IMR-90 (cell line): ENCODE results near the gene MEGF8. TPM values are rescaled to one million over a fixed set of nuclear protein-coding genes. Genes with fewer than 3 reads are reported as not detected.

ENCODE experiments used
- ATAC-seq: fragments of 200-7000 bp; cut with Tn5 transposase; 2 replicates; pipeline ENCODE4 v1.9.1; 2020; ENCODE audit warnings: low read depth, mild to moderate bottlenecking, moderate library complexity
- BruUV-seq: library from RNA; stranded (reverse); fragments of 400-500 nt; replicated peaks from 2 replicates; lab custom pipeline; 2021; lab: Mats Ljungman, UMichigan
- CTCF ChIA-PET: fragments of 300-600 bp; formaldehyde crosslinking; extraction: SDS; loops from one replicate; lab custom pipeline; 2021; ENCODE audit warnings: antibody characterized with exemption; lab: Yijun Ruan, JAX
- POLR2A ChIA-PET: fragments of 300-600 bp; sonication (Branson Sonifier 250); formaldehyde crosslinking; loops from one replicate; lab custom pipeline; 2022; ENCODE audit warnings: antibody characterized with exemption; ENCODE audit not compliant: unreplicated experiment; lab: Charles Lee
- DNase-seq: peaks from one replicate; pipeline ENCODE4 v3.0.0; 2013
- H2AFZ ChIP-seq: replicated peaks from 2 replicates; pipeline ENCODE3; 2013; ENCODE audit warnings: low read length, mild to moderate bottlenecking; ENCODE audit not compliant: poor library complexity
- H2AK5ac ChIP-seq: 2 replicates; pipeline ENCODE4 v1.6.1; 2013; ENCODE audit warnings: low read depth, low read length, inconsistent platforms
- H2AK9ac ChIP-seq: replicated peaks from 2 replicates; pipeline ENCODE3; 2013; ENCODE audit warnings: mild to moderate bottlenecking, low read depth, low read length, moderate library complexity; ENCODE audit not compliant: poor library complexity
- H2BK120ac ChIP-seq: 2 replicates; pipeline ENCODE4 v1.6.1; 2013; ENCODE audit warnings: low read depth, low read length, inconsistent platforms
- H2BK15ac ChIP-seq: 3 replicates; pipeline ENCODE4 v1.6.1; 2013; ENCODE audit warnings: low read depth, low read length, inconsistent platforms
- H2BK20ac ChIP-seq: 2 replicates; pipeline ENCODE4 v1.6.1; 2013; ENCODE audit warnings: low read depth, mild to moderate bottlenecking, inconsistent platforms, low read length, moderate library complexity
- H2BK5ac ChIP-seq: 2 replicates; pipeline ENCODE4 v1.6.1; 2013; ENCODE audit warnings: mild to moderate bottlenecking, low read depth, low read length, inconsistent platforms; ENCODE audit not compliant: poor library complexity, severe bottlenecking
- H3K14ac ChIP-seq: replicated peaks from 2 replicates; pipeline ENCODE4 v1.6.1; 2013; ENCODE audit warnings: low read depth, low read length, inconsistent platforms
- H3K18ac ChIP-seq: 2 replicates; pipeline ENCODE4 v1.6.1; 2013; ENCODE audit warnings: low read depth, low read length, control low read depth
- H3K23ac ChIP-seq: 2 replicates; pipeline ENCODE4 v1.6.1; 2013; ENCODE audit warnings: low read depth, low read length, inconsistent platforms
- H3K27ac ChIP-seq: 2 replicates; pipeline ENCODE4 v1.5.1; 2013; ENCODE audit warnings: mild to moderate bottlenecking, control low read depth, low read length; ENCODE audit not compliant: insufficient read depth
- H3K27me3 ChIP-seq: 2 replicates; pipeline ENCODE4 v1.6.1; 2013; ENCODE audit warnings: low read length; ENCODE audit not compliant: control insufficient read depth, insufficient read depth
- H3K36me3 ChIP-seq: 2 replicates; pipeline ENCODE4 v1.6.1; 2013; ENCODE audit warnings: low read length, mixed read lengths; ENCODE audit not compliant: control insufficient read depth, insufficient read depth
- H3K4ac ChIP-seq: 2 replicates; pipeline ENCODE4 v1.6.1; 2013; ENCODE audit warnings: low read depth, low read length, inconsistent platforms
- H3K4me1 ChIP-seq: 2 replicates; pipeline ENCODE4 v1.6.1; 2013; ENCODE audit warnings: low read length, mixed read lengths; ENCODE audit not compliant: control insufficient read depth, insufficient read depth
- H3K4me2 ChIP-seq: 2 replicates; pipeline ENCODE4 v1.6.1; 2013; ENCODE audit warnings: low read depth, mild to moderate bottlenecking, control low read depth, low read length, moderate library complexity
- H3K4me3 ChIP-seq: 2 replicates; pipeline ENCODE4 v1.5.1; 2013; ENCODE audit warnings: low read depth, mild to moderate bottlenecking, control low read depth, low read length, moderate library complexity; ENCODE audit not compliant: insufficient read depth
- H3K56ac ChIP-seq: 2 replicates; pipeline ENCODE4 v1.6.1; 2013; ENCODE audit warnings: low read length, inconsistent platforms; ENCODE audit not compliant: insufficient read depth; ENCODE audit errors: extremely low read depth
- H3K79me1 ChIP-seq, 2 experiments: 2 replicates each; pipeline ENCODE4 v1.6.1; 2013; ENCODE audit warnings: low read length in 2 of 2, inconsistent platforms in 1 of 2, low read depth in 1 of 2
- H3K9ac ChIP-seq: 2 replicates; pipeline ENCODE4 v1.6.1; 2013; ENCODE audit warnings: low read depth, low read length, control low read depth
- H3K9me1 ChIP-seq: 2 replicates; pipeline ENCODE4 v1.6.1; 2013; ENCODE audit warnings: low read length, inconsistent platforms; ENCODE audit not compliant: insufficient read depth
- H3K9me3 ChIP-seq: 2 replicates; pipeline ENCODE4 v1.6.1; 2013; ENCODE audit warnings: low read length; ENCODE audit not compliant: control insufficient read depth, insufficient read depth
- H4K20me1 ChIP-seq: 2 replicates; pipeline ENCODE4 v1.6.1; 2013; ENCODE audit warnings: low read length, inconsistent platforms; ENCODE audit not compliant: insufficient read depth
- H4K5ac ChIP-seq: 2 replicates; pipeline ENCODE4 v1.6.1; 2013; ENCODE audit warnings: mild to moderate bottlenecking, low read depth, low read length, control low read depth
- H4K8ac ChIP-seq, 2 experiments: 2 replicates each; pipeline ENCODE4 v1.6.1; 2013; ENCODE audit warnings: low read depth in 2 of 2, low read length in 2 of 2, control low read depth in 1 of 2, inconsistent platforms in 1 of 2
- H4K91ac ChIP-seq: 2 replicates; pipeline ENCODE4 v1.6.1; 2013; ENCODE audit warnings: low read depth, low read length, inconsistent platforms; ENCODE audit not compliant: insufficient read depth
- BHLHE40 ChIP-seq: fragments of 150-350 bp; IDR thresholded peaks from 2 replicates; pipeline ENCODE4 v1.6.1; 2016; ENCODE audit warnings: mild to moderate bottlenecking, low read depth, low read length
- CEBPB ChIP-seq: IDR thresholded peaks from 2 replicates; pipeline ENCODE4 v1.6.1; 2012; ENCODE audit warnings: low read depth, low read length, improper control_type of control experiment
- CTCF ChIP-seq: conservative IDR thresholded peaks from 2 replicates; pipeline ENCODE4 v1.5.1; 2012; ENCODE audit warnings: mild to moderate bottlenecking, low read depth, low read length, improper control_type of control experiment
- MAZ ChIP-seq: IDR thresholded peaks from 2 replicates; pipeline ENCODE4 v1.6.1; 2012; ENCODE audit warnings: low read depth, mild to moderate bottlenecking, low read length, improper control_type of control experiment, moderate library complexity, borderline replicate concordance
- POLR2A ChIP-seq: IDR thresholded peaks from 2 replicates; pipeline ENCODE4 v1.6.1; 2012; ENCODE audit warnings: mild to moderate bottlenecking, low read depth, low read length
- RAD21 ChIP-seq: IDR thresholded peaks from 2 replicates; pipeline ENCODE4 v1.6.1; 2012; ENCODE audit warnings: low read length, improper control_type of control experiment
- RFX5 ChIP-seq: IDR thresholded peaks from 2 replicates; pipeline ENCODE4 v1.8.0; 2012; ENCODE audit warnings: low read depth, mild to moderate bottlenecking, low read length, moderate library complexity
- USF2 ChIP-seq: fragments of 150-350 bp; IDR thresholded peaks from 2 replicates; pipeline ENCODE4 v1.6.1; 2017; ENCODE audit warnings: mild to moderate bottlenecking, antibody characterized with exemption, low read length, low read depth
- WGBS, 2 experiments: methylation state at CpG; one replicate each; pipeline versions ENCODE4 v1.1.5 to v1.1.7; 2013; ENCODE audit warnings: missing lambda C conversion rate in 2 of 2; ENCODE audit not compliant: insufficient read length in 1 of 2; ENCODE audit errors: extremely low coverage in 2 of 2; 5-methylcytosine and 5-hydroxymethylcytosine counted together
- dilution Hi-C: fragments of 300-500 bp; cut with HindIII; formaldehyde crosslinking; loops from one replicate; pipeline ENCODE4 v1.14.3; 2018; ENCODE audit warnings: low sequenced_read_pairs; ENCODE audit not compliant: unreplicated experiment
- in situ Hi-C: fragments of 300-500 bp; cut with MboI; formaldehyde crosslinking; loops from 3 replicates; pipeline ENCODE4 v1.14.3; 2019; ENCODE audit warnings: low sequenced_read_pairs, inconsistent platforms, mixed read lengths
- intact Hi-C: fragments of 100-400 bp; cut with micrococcal nuclease; formaldehyde crosslinking; loops from 2 replicates; pipeline ENCODE4 v1.10.0; 2022
- polyA plus RNA-seq, 3 experiments: library from polyadenylated mRNA; depleted of rRNA; stranded (reverse); fragments of >200 nt; gene quantifications; 2 replicates each; pipeline ENCODE4 v1.2.3, GENCODE V29; 2012; ENCODE audit warnings: low replicate concordance in 1 of 3
- total RNA-seq: library from RNA; depleted of rRNA; stranded (reverse); fragments of >200 nt; gene quantifications from 2 replicates; pipeline ENCODE4 v1.2.3, GENCODE V29; 2012

MEGF8 gene
- total and polyA plus RNA-seq, 2 of the 4 experiments (the other 2 are of a cell fraction): 2.3 to 12.5 TPM

DNA sequence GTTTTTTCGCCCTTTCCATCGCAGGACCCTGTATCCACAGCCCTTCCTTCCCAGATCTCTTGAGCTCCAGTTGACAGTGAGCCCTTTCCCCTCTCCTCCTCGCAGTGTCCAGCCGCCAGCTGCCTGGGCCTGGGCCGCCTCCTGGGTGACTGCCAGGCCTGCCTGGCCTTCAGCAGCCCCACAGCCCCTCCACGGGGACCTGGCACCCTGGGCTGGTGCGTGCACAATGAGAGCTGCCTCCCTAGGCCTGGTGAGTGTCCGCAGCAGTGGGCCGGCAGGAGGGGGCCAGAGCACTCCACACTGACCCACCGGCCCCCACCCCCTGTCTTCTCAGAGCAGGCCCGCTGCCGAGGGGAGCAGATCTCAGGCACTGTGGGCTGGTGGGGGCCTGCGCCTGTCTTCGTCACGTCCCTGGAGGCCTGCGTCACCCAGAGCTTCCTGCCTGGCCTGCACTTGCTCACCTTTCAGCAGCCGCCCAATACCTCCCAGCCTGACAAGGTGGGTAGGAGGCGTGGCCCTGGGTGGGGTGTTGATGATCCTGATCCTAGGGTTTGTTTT is 19.0 kb downstream of the MEGF8 start:
- Histone ChIP-seq H2BK120ac (no peak overlapping the region), H2BK5ac (no peak overlapping the region), H3K4me3 (no peak overlapping the region), H3K18ac (no peak overlapping the region), H2BK15ac (no peak overlapping the region), H2AFZ (no peak overlapping the region), H2AK5ac (no peak overlapping the region), H3K36me3 (peaks cover 18% of the 10 kb centered on the region; the same call in 1 of the 2 replicates), H3K4me2 (no peak overlapping the region), H3K4ac (no peak overlapping the region), H3K4me1 (no peaks in the 10 kb centered on the region; the same call in 1 of the 2 replicates), H2AK9ac (no peak overlapping the region), H3K9ac (no peak overlapping the region), H3K27ac (no peak overlapping the region), H3K9me3 (no peaks in the 10 kb centered on the region), H3K9me1 (no peaks in the 10 kb centered on the region; the same call in 1 of the 2 replicates), H3K79me1 (no peaks in the 10 kb centered on the region), H3K56ac (no peak overlapping the region), H4K20me1 (no peaks in the 10 kb centered on the region), H3K27me3 (no peaks in the 10 kb centered on the region), H4K91ac (no peak overlapping the region), H4K5ac (no peak overlapping the region), H4K8ac (no peak overlapping the region), H3K23ac (no peak overlapping the region), H2BK20ac (no peak overlapping the region), H3K14ac (no peak overlapping the region)
- DNase-seq (no peak), ATAC-seq (no peak)
- TF ChIP-seq USF2 (no peak), RAD21 (no peak), RFX5 (no peak), MAZ (no peak), BHLHE40 (no peak), CEBPB (no peak), CTCF (no peak), POLR2A (no peak)
- POLR2A ChIA-PET: no interaction called here
- WGBS, 2 experiments: 87% methylated on average over 3 of the region's 18 CpGs; no CpG with 5 or more reads in 1 of the 2 experiments
- CTCF ChIA-PET: no interaction called here
- intact Hi-C loops: no loop called here
- dilution Hi-C loops: no loop called here
- in situ Hi-C loops: no loop called here
- BruUV-seq: no TSS peak
